ENCODE results near the gene BSCL2.

The BSCL2 gene

GRCh38 chr11:62673196-62673525 lies 34.1 kb downstream of the BSCL2 start:
- peak overlapping the region; percentile 95 for H3K27ac ChIP-seq
- TF ChIP-seq ZFX (IDR thresholded peaks at IDR 0.05; ENCODE audit: borderline replicate concordance), result no peak
- TF ChIP-seq CTCF (IDR thresholded peaks at IDR 0.05), result no peak

GRCh38 chr11:62671608-62672389 lies 35.4 kb downstream of the BSCL2 start, which contains the start of the genes LBHD1 and UQCC3:
TSS of gene LBHD1 (minus strand) at chr11:62672267. CDS start at chr11:62670031, 2,236 bp downstream.
TSS of gene UQCC3 (plus strand) at chr11:62671673. CDS start at chr11:62671746, 73 bp downstream.
- peak within 1 kb of the TSS; percentile 95 for H3K27ac ChIP-seq
- TF ChIP-seq CTCF (IDR thresholded peaks at IDR 0.05) (no peak), ZFX (IDR thresholded peaks at IDR 0.05; ENCODE audit: borderline replicate concordance) (no peak)

GRCh38 chr11:62671236-62671607 lies 36.0 kb downstream of the BSCL2 start:
- H3K27ac ChIP-seq, result peak overlapping the region; percentile 95

GRCh38 chr11:62669420-62670161 lies 37.6 kb downstream of the BSCL2 start:
- TF ChIP-seq ZFX (IDR thresholded peaks at IDR 0.05; ENCODE audit: borderline replicate concordance) (no peak), CTCF (IDR thresholded peaks at IDR 0.05) (no peak)
- peak overlapping the region; percentile 95 for H3K27ac ChIP-seq

More at GRCh38 chr11:62671236-62671607, 36.0 kb downstream of the BSCL2 start:
- TF ChIP-seq CTCF (IDR thresholded peaks at IDR 0.05), result no peak
- TF ChIP-seq ZFX (IDR thresholded peaks at IDR 0.05; ENCODE audit: borderline replicate concordance), result no peak

GRCh38 chr11:62667460-62667859 lies 39.8 kb downstream of the BSCL2 start:
- TF ChIP-seq CTCF (IDR thresholded peaks at IDR 0.05) (no peak), ZFX (IDR thresholded peaks at IDR 0.05; ENCODE audit: borderline replicate concordance) (no peak)
- peak overlapping the region; percentile 95 for H3K27ac ChIP-seq

- peak overlapping the region; percentile 95 for H3K27ac ChIP-seq
- TF ChIP-seq CTCF (IDR thresholded peaks at IDR 0.05), result no peak
- TF ChIP-seq ZFX (IDR thresholded peaks at IDR 0.05; ENCODE audit: borderline replicate concordance), result no peak
Measured at GRCh38 chr11:62666259-62666926, 40.8 kb downstream of the BSCL2 start.
